Posterior vena cava (tissue), 2 donors: ENCODE data around the gene HOXB9. TPM values are rescaled to one million over a fixed set of nuclear protein-coding genes. Genes with fewer than 3 reads are reported as not detected.
A peak's percentile ranks its signal among the peaks of the same experiment; 100 is the strongest.

ENCODE experiments used
- DNase-seq: peaks from one replicate; pipeline ENCODE4 v3.0.0-alpha.2; 2020; ENCODE audit warnings: low spot score
- intact Hi-C, 2 donors: fragments of 100-400 bp; cut with DNase I; formaldehyde crosslinking; loops; one replicate each; pipeline versions ENCODE4 v1.14.1 to v1.14.2; 2022 to 2023
- total RNA-seq, 2 donors: library from RNA; stranded (reverse); fragmentation: NEBNext Ultra II Directional; extraction: Animal tissue kit (Norgen Biotek cat#: 25700); gene quantifications; one replicate each; pipeline ENCODE4 v1.2.1, GENCODE V29; 2021
- donor health status: DM: yes; HTN: yes; CAD: no.
- donor health status: DM: yes; HTN: yes; CAD: no.

Gene HOXB9
- total RNA-seq, 2 donors from 2014 or later, result 0.24 TPM; not detected in 1

GRCh38 chr17:48591255-48592056 lies 34.7 kb downstream of the HOXB9 start:
- intact Hi-C loops, result loop anchor here (5.0 to 10.0 kb wide), 2 partner anchors 237 to 239 kb away; no protein-coding TSS in a partner anchor
- no peak for DNase-seq

GRCh38 chr17:48590607-48591161 lies 35.5 kb downstream of the HOXB9 start:
- no peak for DNase-seq
- intact Hi-C loops, result loop anchor here (1.0 to 10.0 kb wide), 3 partner anchors 97 to 238 kb away; no protein-coding TSS in a partner anchor

GRCh38 chr17:48589831-48590606 lies 36.1 kb downstream of the HOXB9 start, which contains the start of gene HOXB3:
Gene HOXB3, minus strand, starts transcription at chr17:48590241. Its CDS starts 37,767 bp downstream, at chr17:48552474.
- intact Hi-C loops, result loop anchor here (1.0 to 10.0 kb wide), 3 partner anchors 97 to 238 kb away; no protein-coding TSS in a partner anchor
- DNase-seq, result no peak

- no peak for DNase-seq
- intact Hi-C loops, result no loop called here
Measured at GRCh38 chr17:48589060-48589830, 36.9 kb downstream of the HOXB9 start.

GRCh38 chr17:48588528-48588927 lies 37.6 kb downstream of the HOXB9 start:
- no peak for DNase-seq
- intact Hi-C loops, result no loop called here

GRCh38 chr17:48588074-48588415 lies 38.1 kb downstream of the HOXB9 start:
- no peak for DNase-seq
- intact Hi-C loops, result no loop called here

- no peak for DNase-seq
- intact Hi-C loops, result no loop called here
Measured at GRCh38 chr17:48587276-48588073, 38.7 kb downstream of the HOXB9 start.

- intact Hi-C loops, result no loop called here
- no peak for DNase-seq
Measured at GRCh38 chr17:48586355-48587258, 39.6 kb downstream of the HOXB9 start.

GRCh38 chr17:48584223-48584741 lies 41.9 kb downstream of the HOXB9 start:
- intact Hi-C loops, result no loop called here
- no peak for DNase-seq

- DNase-seq, result no peak
- intact Hi-C loops, result no loop called here
Measured at GRCh38 chr17:48583708-48584222, 42.4 kb downstream of the HOXB9 start.

GRCh38 chr17:48582750-48583069 lies 43.4 kb downstream of the HOXB9 start:
- DNase-seq, result no peak
- intact Hi-C loops, result no loop called here

- intact Hi-C loops, result no loop called here
Measured at GRCh38 chr17:48579760-48580554, 46.2 kb downstream of the HOXB9 start.

GRCh38 chr17:48579471-48579759 lies 46.7 kb downstream of the HOXB9 start:
- intact Hi-C loops, result no loop called here

More at GRCh38 chr17:48579760-48580554, 46.2 kb downstream of the HOXB9 start:
- DNase-seq, result no peak

GRCh38 chr17:48578616-48579470 lies 47.3 kb downstream of the HOXB9 start:
- no peak for DNase-seq
- intact Hi-C loops, result no loop called here

More at GRCh38 chr17:48579471-48579759, 46.7 kb downstream of the HOXB9 start:
- DNase-seq, result no peak

- peak; percentile 94 for DNase-seq
- intact Hi-C loops, result no loop called here
Measured at GRCh38 chr17:48577946-48578615, 48.1 kb downstream of the HOXB9 start, which contains the start of gene HOXB4. Gene HOXB4, minus strand, starts transcription at chr17:48578350. Its CDS starts 31 bp downstream, at chr17:48578319.
